ENCODE results near the gene IL6.
"Not testable (repeated sequence)": the region's sequence is repeated elsewhere in the genome, so short reads cannot be mapped to it uniquely, and the experiment has no call there.

Gene IL6

DNA sequence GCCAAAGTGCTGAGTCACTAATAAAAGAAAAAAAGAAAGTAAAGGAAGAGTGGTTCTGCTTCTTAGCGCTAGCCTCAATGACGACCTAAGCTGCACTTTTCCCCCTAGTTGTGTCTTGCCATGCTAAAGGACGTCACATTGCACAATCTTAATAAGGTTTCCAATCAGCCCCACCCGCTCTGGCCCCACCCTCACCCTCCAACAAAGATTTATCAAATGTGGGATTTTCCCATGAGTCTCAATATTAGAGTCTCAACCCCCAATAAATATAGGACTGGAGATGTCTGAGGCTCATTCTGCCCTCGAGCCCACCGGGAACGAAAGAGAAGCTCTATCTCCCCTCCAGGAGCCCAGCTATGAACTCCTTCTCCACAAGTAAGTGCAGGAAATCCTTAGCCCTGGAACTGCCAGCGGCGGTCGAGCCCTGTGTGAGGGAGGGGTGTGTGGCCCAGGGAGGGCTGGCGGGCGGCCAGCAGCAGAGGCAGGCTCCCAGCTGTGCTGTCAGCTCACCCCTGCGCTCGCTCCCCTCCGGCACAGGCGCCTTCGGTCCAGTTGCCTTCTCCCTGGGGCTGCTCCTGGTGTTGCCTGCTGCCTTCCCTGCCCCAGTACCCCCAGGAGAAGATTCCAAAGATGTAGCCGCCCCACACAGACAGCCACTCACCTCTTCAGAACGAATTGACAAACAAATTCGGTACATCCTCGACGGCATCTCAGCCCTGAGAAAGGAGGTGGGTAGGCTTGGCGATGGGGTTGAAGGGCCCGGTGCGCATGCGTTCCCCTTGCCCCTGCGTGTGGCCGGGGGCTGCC is at the start of gene IL6:
TSS of gene IL6 (plus strand) at position 294 of the 807 bp plus-strand sequence. CDS start at position 357, 63 bp downstream.
- DNase-seq (ENCODE audit: low read depth in 1 of 2, low spot score in 1 of 2) = peak in 1 of 2 donors; percentile 12

DNA sequence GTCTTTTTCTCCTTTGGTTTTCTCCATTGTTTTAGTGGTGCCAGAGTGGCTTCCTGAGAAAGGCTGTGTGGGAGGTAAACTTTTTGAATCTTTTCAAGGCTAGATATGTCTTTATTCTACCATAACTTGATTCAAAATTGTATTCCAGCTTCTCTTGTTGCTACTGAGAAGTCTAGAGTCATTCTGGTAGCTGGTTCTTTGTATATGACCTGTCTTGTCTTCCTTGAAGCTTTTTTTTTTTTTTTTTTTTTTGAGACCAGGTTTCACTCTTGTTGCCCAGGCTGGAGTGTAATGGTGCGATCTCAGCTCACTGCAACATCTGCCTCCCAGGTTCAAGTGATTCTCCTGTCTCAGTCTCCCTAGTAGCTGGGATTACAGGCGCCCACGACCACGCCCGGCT is 49.7 kb upstream of the IL6 start:
- DNase-seq (ENCODE audit: low read depth in 1 of 2, low spot score in 1 of 2) = not testable (repeated sequence)

DNA sequence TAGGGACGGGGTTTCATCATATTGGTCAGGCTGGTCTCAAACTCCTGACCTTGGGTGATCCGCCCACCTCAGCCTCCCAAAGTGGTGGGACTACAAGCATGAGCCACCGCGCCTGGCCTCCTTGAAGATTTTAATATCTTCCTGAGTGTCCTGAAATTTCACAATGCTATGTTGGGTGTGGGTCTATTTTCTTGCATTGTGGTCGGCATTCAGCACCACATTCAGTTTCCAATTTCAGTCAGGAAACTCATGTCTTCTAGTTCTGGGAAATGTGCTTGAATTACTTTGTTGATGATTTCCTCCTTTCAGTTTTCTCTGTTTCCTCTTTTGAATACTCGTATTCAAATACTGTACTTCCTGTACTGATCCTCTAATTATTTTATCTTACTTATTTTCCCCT is 49.3 kb upstream of the IL6 start:
- no peak for DNase-seq (ENCODE audit: low read depth in 1 of 2, low spot score in 1 of 2)

DNA sequence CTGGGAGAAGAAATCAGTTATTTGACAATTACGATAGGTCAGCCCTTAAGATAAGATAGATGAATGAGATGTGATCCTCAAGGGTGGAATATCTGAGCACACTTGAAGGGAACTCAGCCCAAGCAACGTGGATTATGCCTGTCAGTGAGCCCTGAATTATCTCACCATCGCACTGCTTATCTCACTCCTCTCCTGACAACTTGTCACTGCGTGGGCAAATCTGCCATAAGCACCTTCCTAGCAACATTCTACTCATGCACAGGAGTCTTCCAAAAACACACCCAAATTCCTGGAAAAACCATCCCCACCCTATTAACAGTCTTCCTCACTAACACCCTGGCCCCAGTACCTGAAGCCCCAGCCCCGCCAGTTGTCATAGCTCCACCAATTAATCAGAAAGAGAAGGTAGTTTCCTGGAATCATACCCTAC is 46.5 kb upstream of the IL6 start:
- no peak for DNase-seq (ENCODE audit: low read depth in 1 of 2, low spot score in 1 of 2)

DNA sequence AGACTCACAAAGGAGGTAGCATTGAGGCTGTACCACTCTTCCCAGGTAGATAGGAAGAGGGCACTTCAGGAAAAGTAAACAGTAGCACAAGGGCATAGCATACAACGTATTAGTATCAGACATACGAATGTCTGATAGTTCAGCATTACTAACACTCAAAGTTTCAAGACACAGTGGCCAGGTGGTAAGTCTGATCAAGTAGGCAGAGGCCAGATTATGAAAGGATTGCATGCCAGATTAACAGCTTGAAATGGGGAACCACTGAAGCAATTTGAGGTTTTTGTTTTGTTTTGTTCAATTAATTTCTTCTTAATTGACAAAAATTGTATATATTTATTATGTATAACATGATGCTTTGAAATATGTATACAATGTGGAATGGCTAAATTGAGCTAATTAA is 45.7 kb upstream of the IL6 start:
- DNase-seq (ENCODE audit: low read depth in 1 of 2, low spot score in 1 of 2) = no peak

DNA sequence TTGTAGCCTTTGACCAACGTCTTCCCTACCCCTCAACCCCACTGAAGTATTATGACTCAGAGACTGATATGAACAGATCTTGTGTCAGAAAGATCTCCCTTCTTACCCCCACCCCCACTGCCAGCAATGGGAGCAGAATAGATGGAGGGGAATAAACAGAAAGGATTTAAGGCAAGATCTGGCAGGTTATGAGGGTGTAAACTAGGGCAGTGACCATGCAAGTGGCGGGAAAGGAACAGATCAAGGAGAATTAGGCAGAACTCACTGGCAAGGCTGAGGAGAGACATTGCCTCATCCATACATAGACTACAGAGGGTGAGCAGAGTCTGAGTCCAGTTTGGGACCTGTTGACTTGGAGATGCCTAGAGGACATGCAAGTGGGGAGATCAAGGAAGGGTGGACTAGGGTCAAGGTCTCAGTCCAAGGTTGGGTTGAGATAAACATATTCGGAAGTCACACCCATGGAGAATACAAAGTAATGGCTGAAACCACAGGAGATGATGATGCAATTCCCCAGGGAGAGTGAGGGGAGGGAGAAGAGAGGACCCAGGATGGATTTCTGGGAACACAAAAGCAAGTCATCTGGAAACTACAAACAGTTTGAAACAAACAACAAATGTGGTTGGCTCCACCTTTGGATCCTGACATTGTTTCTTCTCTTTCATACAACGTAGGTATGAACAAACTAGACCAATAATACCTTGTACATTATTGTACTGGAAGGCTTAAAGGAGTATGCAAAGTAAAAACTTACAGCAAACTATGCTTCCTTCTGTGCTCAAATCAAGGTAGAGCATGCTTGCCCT is 44.9 kb upstream of the IL6 start:
- DNase-seq (ENCODE audit: low read depth in 1 of 2, low spot score in 1 of 2) = no peak

DNA sequence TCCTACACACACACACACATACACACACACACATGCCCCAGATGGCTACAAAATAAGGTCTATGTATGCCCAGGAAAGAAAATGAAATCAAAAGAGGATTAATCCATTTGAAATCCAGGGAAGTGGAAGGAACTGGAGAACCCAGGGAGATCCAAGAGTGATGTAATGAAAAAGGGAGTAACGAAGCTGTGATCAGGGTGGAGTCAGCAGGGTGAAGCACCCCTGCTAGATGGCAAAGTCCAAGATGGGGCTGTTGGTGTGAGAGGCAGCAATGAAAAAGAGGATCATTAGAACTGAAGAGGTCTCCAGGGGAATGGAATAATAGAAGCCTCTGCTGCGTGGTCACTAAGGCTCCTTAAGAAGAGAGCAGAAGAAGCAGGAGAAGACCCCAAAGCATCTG is 43.6 kb upstream of the IL6 start:
- no peak for DNase-seq (ENCODE audit: low read depth in 1 of 2, low spot score in 1 of 2)

DNA sequence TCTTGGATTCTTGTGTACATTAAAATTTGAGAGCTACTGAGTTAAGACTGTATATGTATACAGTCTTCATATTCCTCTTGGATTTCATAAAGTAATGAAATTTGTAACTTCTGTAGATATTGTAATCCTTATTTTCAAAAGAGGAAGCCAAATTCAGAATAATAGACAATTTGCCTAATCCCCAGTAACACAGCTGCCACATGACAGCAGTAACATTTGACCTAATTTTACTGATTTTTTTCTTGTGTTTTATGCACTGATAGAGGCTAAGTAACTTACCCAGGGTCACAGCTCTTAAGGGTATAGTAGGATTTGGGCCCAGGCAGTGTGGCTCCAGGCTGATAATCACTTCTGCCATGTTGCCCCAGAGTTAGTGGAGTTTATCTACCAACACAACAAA is 40.4 kb upstream of the IL6 start:
- DNase-seq (ENCODE audit: low read depth in 1 of 2, low spot score in 1 of 2) = no peak

DNA sequence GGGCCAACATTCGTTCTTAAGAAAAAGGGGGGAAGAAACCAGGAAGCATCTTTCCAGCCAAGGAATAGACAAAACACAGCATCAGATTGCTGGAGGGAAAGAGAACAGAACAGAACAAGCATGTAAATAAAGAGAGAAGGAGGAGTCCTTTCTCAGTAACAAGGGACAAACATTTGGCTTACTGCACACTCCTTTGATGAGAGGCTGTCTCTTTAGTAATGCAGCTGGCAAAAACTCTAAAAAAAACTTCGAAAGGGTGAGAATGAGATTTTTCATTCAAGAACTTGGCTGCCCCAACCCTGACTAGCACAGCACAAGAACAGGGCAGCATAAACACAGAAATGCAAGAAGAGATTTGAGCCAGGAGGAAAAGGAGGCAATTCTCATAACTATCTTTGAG is 38.9 kb upstream of the IL6 start:
- no peak for DNase-seq (ENCODE audit: low read depth in 1 of 2, low spot score in 1 of 2)

DNA sequence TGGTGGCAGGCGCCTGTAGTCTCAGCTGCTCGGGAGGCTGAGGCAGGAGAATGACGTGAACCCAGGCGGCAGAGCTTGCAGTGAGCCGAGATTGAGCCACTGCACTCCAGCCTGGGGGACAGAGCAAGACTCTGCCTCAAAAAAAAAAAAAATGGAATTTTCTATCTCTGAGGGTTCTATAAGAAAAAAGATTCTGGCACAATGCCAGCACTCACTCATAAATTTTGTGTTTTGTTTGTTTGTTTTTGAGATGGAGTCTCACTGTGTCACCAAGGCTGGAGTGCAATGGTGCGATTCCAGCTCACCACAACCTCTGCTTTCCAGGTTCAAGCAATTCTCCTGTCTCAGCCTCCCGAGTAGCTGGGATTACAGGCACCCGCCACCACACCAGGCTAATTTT is 38.1 kb upstream of the IL6 start:
- DNase-seq (ENCODE audit: low read depth in 1 of 2, low spot score in 1 of 2) = not testable (repeated sequence)

DNA sequence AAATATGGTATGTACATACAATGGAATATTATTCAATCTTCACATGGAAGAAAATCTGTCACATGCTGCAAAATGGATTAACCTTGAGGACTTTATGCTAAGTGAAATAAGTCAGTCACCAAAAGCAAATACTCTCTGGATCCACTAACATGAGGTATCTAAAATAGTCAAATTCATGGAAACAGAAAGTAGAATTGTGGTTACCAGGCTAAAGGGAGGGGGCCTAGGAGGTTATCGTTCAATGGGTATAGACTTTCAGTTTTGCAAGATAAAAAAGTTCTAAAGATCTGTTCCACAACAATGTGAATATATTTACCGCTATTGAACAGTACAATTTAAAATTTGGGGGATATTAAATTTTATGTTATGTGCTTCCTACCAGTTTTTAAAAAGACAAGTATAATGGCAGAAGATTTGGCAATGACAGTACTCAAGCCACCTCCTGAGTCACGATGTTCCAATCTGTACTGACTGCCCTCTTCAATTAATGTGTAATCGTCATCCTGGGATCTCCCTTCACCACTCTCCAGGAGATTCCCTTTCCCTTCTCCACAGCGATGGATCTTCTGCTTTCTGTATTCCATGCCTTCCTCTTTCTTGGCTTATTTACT is 32.3 kb upstream of the IL6 start:
- no peak for DNase-seq (ENCODE audit: low read depth in 1 of 2, low spot score in 1 of 2)

DNA sequence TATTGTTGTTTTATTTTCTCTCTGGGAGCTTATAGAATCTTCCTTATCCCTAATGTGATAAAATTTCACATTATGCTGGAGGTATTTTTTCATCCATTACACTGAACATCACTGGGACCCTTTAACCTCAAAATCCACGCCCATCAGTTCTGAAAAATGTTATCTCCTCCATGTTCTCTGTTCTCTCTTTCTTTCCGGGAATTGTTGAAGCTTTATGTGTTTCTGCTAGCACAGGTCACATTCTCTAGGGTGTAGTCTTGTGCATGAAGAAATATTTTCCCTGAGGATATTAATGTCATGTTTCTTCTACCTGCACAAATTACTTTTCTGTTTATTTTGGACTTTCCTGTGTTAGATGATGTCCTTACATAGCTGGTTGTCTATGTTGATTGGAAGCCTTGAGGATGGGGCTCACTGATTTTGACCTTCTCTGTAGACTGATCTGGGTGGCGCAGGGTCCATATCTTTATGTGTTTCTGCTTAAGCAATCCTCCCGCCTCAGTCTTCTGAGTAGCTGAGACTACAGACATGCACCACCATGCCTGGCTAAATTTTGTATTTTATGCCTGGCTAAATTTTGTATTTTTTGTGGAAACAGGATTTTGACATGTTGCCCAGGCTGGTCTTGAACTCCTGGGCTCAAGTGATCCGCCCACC is 31.4 kb upstream of the IL6 start:
- DNase-seq (ENCODE audit: low read depth in 1 of 2, low spot score in 1 of 2) = no peak

DNA sequence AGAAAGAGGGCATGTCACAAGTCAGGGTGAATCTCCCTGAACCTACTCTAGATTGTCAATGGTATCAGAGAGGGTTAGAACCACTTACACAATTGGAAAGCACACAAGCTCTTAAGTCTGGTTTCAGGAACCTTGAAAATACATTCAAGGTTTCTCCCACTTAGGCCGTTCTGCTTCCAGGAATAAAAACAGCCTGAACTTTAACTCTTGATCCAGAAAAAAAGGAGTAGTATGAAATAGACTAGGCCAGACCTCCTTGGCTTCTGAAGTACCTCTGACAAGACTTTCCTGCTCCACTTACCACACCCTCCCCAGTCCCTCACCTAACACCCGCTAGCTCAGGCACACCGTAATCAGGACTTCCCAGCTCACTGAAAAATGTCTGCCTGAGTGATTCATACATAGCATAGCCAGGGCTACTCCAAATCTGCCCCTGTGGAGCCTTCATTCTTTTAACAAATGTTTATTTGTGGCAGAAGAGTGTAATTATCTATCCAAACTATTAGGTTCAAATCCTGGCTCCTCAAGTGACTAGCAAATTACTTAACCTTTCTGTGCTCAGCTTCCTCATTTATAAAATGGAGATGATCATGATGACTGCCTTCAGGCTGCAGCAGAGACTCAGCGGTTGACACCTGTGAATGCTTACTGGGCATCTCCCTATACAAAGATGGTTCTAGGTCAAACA is 30.3 kb upstream of the IL6 start:
- DNase-seq (ENCODE audit: low read depth in 1 of 2, low spot score in 1 of 2) = no peak

DNA sequence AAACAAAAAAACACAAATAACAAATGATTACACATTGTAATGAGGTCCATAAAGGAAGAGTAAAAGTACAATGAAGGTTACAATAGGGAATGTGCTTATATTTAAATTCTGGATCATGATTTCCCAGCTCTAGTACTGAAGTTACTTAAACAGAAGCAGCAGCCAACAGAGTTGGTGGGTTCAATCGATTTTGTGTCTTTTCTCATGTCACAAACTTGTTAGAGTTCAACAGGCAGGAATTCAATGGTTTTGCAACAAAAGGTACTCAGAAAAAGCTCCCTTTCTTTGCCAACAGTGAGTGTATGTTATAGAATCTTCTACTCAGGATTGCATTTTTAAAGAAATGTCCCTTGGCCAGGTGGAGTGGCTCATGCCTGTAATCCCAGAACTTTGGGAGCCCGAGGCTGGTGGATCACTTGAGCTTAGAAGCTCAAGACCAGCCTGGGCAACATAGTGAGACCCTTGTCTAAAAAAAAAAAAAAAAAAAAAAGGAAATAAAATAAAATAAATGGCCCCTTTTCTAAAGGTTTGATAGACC is 29.6 kb upstream of the IL6 start:
- DNase-seq (ENCODE audit: low read depth in 1 of 2, low spot score in 1 of 2) = no peak

DNA sequence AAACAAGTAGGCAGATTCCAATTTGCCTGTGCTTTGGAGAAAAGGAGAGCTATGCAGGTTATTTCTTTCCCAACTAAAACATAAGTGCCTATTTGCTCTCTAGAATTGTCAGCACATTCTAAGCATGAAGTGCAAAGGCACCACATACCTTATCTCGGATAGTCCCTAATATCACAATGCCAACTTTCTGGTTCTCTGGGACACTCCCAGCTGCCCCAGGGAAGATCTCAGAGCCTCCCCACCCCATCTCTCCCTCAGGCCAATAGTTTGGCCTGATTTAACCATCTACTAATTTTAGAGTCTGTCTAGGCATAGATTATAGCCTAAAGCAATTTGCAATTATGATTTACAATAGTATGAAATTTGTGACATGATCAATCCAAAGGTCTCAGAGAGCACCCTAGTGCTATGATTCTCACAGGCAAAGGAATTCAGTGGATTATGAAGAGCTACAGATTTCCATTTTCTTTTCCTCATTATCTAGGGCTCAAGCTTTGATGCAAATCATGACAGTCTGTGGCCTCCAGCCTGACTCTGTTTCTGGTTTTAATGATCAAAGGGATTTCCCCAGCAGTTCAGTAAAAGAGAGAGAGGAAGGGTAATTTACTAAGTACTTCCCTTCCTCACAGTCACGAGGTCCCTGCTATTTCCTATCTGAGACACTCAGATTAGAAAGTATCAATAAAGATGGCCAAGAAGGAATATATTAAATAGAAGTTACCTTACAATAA is 29.0 kb upstream of the IL6 start:
- no peak for DNase-seq (ENCODE audit: low read depth in 1 of 2, low spot score in 1 of 2)

DNA sequence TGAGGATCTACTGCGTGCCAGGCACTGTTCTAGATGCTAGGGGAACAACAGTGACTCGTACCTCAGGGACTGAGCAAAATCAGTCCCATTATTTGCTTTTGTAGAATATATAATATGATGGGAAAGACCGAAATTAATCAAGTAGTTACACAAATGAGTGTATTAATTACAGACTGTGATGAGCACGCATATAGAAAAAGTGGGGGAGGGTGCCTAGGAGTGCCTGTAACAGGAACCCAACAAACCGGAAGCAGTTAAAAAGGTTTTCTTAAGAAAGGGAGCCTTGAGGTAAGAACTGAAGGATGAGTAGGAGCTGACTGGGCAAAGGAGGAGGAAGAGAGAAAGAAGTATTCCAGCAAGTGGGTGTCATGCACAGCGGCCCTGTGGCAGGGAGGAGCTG is 28.2 kb upstream of the IL6 start:
- DNase-seq (ENCODE audit: low read depth in 1 of 2, low spot score in 1 of 2) = no peak

DNA sequence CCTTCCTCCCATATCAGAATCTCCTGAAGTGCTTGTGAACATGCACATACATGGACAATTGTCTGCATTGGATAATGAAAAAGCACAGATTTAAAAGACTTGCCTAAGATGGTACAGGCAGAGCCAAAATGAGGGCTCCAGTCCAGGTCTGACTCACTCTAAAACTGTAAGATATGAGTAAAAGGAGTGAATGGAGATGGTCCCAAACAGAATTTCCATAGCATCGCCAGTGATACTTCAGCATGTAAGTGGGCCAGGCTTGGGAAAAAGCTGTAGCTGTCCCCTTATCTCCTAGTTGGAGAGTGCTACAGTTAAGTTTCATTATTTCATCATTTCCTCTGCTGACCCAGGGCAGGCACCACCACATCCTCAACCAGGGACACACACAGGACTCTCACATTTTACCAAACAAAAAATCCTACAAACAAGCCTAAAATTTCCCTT is 26.4 kb upstream of the IL6 start:
- no peak for DNase-seq (ENCODE audit: low read depth in 1 of 2, low spot score in 1 of 2)

DNA sequence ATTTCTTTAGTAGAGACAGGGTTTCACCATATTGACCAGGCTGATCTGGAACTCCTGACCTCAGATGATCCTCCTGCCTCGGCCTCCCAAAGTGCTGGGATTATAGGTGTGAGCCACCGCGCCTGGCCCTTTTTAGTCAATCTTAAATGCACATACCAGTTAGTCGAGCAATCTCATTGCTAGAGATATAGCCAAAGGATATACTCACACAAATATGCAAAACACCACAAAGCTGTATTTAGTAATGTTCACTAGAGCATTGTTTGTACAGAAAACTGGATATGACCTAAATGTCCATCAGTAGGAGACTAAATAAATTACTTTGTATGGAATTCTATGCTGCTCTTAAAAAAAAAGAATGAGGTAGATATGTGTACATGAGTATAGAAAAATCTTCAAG is 24.5 kb upstream of the IL6 start:
- DNase-seq (ENCODE audit: low read depth in 1 of 2, low spot score in 1 of 2) = no peak

DNA sequence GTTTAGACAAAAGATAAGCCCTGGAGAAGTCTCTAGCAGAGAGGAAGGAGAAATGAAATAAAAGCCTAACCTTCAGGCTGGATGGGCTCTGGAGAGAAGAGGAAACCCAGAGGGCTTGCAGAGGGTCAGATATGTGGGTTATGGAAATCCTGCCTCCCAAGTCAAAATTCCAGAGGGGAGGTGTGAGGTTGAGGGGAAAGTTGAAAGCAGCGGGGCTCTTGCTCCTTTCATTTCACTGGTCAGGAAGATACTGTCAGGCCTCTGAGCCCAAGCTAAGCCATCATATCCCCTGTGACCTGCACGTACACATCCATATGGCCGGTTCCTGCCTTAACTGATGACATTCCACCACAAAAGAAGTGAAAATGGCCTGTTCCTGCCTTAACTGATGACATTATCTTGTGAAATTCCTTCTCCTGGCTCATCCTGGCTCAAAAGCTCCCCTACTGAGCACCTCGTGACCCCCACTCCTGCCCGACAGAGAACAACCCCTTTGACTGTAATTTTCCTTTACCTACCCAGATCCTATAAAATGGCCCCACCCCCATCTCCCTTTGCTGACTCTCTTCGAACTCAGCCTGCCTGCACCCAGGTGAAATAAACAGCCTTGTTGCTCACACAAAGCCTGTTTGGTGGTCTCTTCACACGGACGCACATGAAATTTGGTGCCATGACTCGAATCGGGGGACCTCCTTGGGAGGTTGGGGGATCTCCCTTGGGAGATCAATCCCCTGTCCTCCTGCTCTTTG is 23.7 kb upstream of the IL6 start:
- not testable (repeated sequence) for DNase-seq (ENCODE audit: low read depth in 1 of 2, low spot score in 1 of 2)
